Measurements from ENCODE around the gene PLEKHD1. TPM values are rescaled to one million over a fixed set of nuclear protein-coding genes. Genes with fewer than 3 reads are reported as not detected.

The PLEKHD1 gene
- under 1 TPM; 0.15 to 0.19 TPM for total RNA-seq

GRCh38 chr14:69484444-69485314 is at the start of gene PLEKHD1:
PLEKHD1 (plus strand) TSS chr14:69484728; CDS start chr14:69484966, 238 bp downstream.
- Mint-ChIP-seq H3K27ac (no peak within 1 kb of the TSS), H3K4me3 (no peak within 1 kb of the TSS), H3K36me3 (ENCODE audit: low read depth) (no peaks in the 10 kb centered on the region), H3K4me1 (no peaks in the 10 kb centered on the region), H3K27me3 (peaks cover 51% of the 10 kb centered on the region), H3K9me3 (no peaks in the 10 kb centered on the region)
- DNase-seq: no peak
- ChIA-PET CTCF (interaction anchor here (0.6 kb wide), 1 partner anchor 580 kb away, joined by 3 read pairs; no protein-coding TSS in a partner anchor), POLR2A (interaction anchor here (0.6 kb wide), 1 partner anchor 56 kb away, joined by 9 read pairs; no protein-coding TSS in a partner anchor)

- ChIA-PET CTCF (interaction anchor here (0.5 kb wide), 1 partner anchor 266 kb away, joined by 3 read pairs; no protein-coding TSS in a partner anchor), POLR2A (no interaction called here)
- no peaks in the 10 kb centered on the region for H3K9me3 Mint-ChIP-seq
- H3K36me3 Mint-ChIP-seq (ENCODE audit: low read depth): peaks cover 26% of the 10 kb centered on the region
- no peaks in the 10 kb centered on the region for H3K27me3 Mint-ChIP-seq
- DNase-seq: no peak
- H3K4me1 Mint-ChIP-seq: peaks cover 2% of the 10 kb centered on the region
- H3K4me3 Mint-ChIP-seq: no peak overlapping the region
- H3K27ac Mint-ChIP-seq: no peak overlapping the region
Measured at GRCh38 chr14:69439521-69440270, 44.8 kb upstream of the PLEKHD1 start.

GRCh38 chr14:69441948-69442347 is 42.6 kb upstream of the PLEKHD1 start:
- Mint-ChIP-seq H3K27ac (no peak overlapping the region), H3K9me3 (no peaks in the 10 kb centered on the region), H3K4me3 (no peak overlapping the region), H3K36me3 (ENCODE audit: low read depth) (peaks cover 35% of the 10 kb centered on the region), H3K27me3 (no peaks in the 10 kb centered on the region), H3K4me1 (peaks cover 2% of the 10 kb centered on the region)
- DNase-seq: no peak
- CTCF ChIA-PET: no interaction called here
- POLR2A ChIA-PET: no interaction called here

GRCh38 chr14:69443296-69443805 is 41.2 kb upstream of the PLEKHD1 start:
- ChIA-PET POLR2A (no interaction called here), CTCF (no interaction called here)
- no peak overlapping the region for H3K4me3 Mint-ChIP-seq
- peaks cover 2% of the 10 kb centered on the region for H3K4me1 Mint-ChIP-seq
- no peak for DNase-seq
- peaks cover 37% of the 10 kb centered on the region for H3K36me3 Mint-ChIP-seq (ENCODE audit: low read depth)
- H3K27me3 Mint-ChIP-seq: no peaks in the 10 kb centered on the region
- no peak overlapping the region for H3K27ac Mint-ChIP-seq
- H3K9me3 Mint-ChIP-seq: no peaks in the 10 kb centered on the region

GRCh38 chr14:69449216-69449615 is 35.3 kb upstream of the PLEKHD1 start:
- Mint-ChIP-seq H3K4me1 (no peaks in the 10 kb centered on the region), H3K9me3 (no peaks in the 10 kb centered on the region), H3K27ac (no peak overlapping the region), H3K36me3 (ENCODE audit: low read depth) (peaks cover 19% of the 10 kb centered on the region), H3K4me3 (no peak overlapping the region), H3K27me3 (no peaks in the 10 kb centered on the region)
- POLR2A ChIA-PET: no interaction called here
- DNase-seq: no peak
- CTCF ChIA-PET: interaction anchor here (0.6 kb wide), 1 partner anchor 275 kb away, joined by 3 read pairs; no protein-coding TSS in a partner anchor

GRCh38 chr14:69451941-69452340 is 32.6 kb upstream of the PLEKHD1 start:
- Mint-ChIP-seq H3K9me3 (no peaks in the 10 kb centered on the region), H3K4me3 (no peak overlapping the region), H3K27me3 (no peaks in the 10 kb centered on the region), H3K36me3 (ENCODE audit: low read depth) (peaks cover 12% of the 10 kb centered on the region), H3K4me1 (no peaks in the 10 kb centered on the region), H3K27ac (no peak overlapping the region)
- ChIA-PET POLR2A (no interaction called here), CTCF (no interaction called here)
- no peak for DNase-seq

- H3K36me3 Mint-ChIP-seq (ENCODE audit: low read depth): peaks cover 11% of the 10 kb centered on the region
- POLR2A ChIA-PET: no interaction called here
- CTCF ChIA-PET: interaction anchor here (1.0 kb wide), 1 partner anchor 42 kb away, joined by 3 read pairs; no protein-coding TSS in a partner anchor
Measured at GRCh38 chr14:69458350-69458749, 26.2 kb upstream of the PLEKHD1 start.

GRCh38 chr14:69459122-69459521 is 25.4 kb upstream of the PLEKHD1 start:
- H3K27me3 Mint-ChIP-seq: no peaks in the 10 kb centered on the region
- H3K9me3 Mint-ChIP-seq: no peaks in the 10 kb centered on the region
- H3K36me3 Mint-ChIP-seq (ENCODE audit: low read depth): peaks cover 10% of the 10 kb centered on the region
- no peaks in the 10 kb centered on the region for H3K4me1 Mint-ChIP-seq
- DNase-seq: no peak
- no peak overlapping the region for H3K27ac Mint-ChIP-seq
- ChIA-PET CTCF (interaction anchor here (1.0 to 2.1 kb wide), 4 partner anchors 15 to 72 kb away, joined by 3 to 8 read pairs (median 5); no protein-coding TSS in a partner anchor), POLR2A (no interaction called here)
- H3K4me3 Mint-ChIP-seq: no peak overlapping the region

More at GRCh38 chr14:69458350-69458749, 26.2 kb upstream of the PLEKHD1 start:
- Mint-ChIP-seq H3K27ac (no peak overlapping the region), H3K9me3 (no peaks in the 10 kb centered on the region), H3K4me3 (no peak overlapping the region), H3K4me1 (no peaks in the 10 kb centered on the region), H3K27me3 (no peaks in the 10 kb centered on the region)
- no peak for DNase-seq

- DNase-seq: peak; percentile 72
- Mint-ChIP-seq H3K27ac (no peak overlapping the region), H3K4me1 (no peaks in the 10 kb centered on the region), H3K27me3 (no peaks in the 10 kb centered on the region), H3K36me3 (ENCODE audit: low read depth) (peaks cover 10% of the 10 kb centered on the region), H3K9me3 (no peaks in the 10 kb centered on the region), H3K4me3 (no peak overlapping the region)
- CTCF ChIA-PET: interaction anchor here (0.9 to 2.1 kb wide), 7 partner anchors 14 to 267 kb away, joined by 3 to 8 read pairs (median 4); no protein-coding TSS in a partner anchor
- POLR2A ChIA-PET: no interaction called here
Measured at GRCh38 chr14:69460093-69460701, 24.3 kb upstream of the PLEKHD1 start.

- Mint-ChIP-seq H3K27me3 (no peaks in the 10 kb centered on the region), H3K27ac (no peak overlapping the region), H3K4me3 (no peak overlapping the region), H3K9me3 (no peaks in the 10 kb centered on the region), H3K36me3 (ENCODE audit: low read depth) (no peaks in the 10 kb centered on the region), H3K4me1 (no peaks in the 10 kb centered on the region)
- ChIA-PET POLR2A (no interaction called here), CTCF (interaction anchor here (0.6 to 1.5 kb wide), 3 partner anchors 41 to 314 kb away, joined by 3 read pairs; no protein-coding TSS in a partner anchor)
- no peak for DNase-seq
Measured at GRCh38 chr14:69464379-69464778, 20.1 kb upstream of the PLEKHD1 start.

- Mint-ChIP-seq H3K36me3 (ENCODE audit: low read depth) (no peaks in the 10 kb centered on the region), H3K27ac (no peak overlapping the region), H3K4me3 (no peak overlapping the region), H3K27me3 (no peaks in the 10 kb centered on the region), H3K4me1 (no peaks in the 10 kb centered on the region), H3K9me3 (no peaks in the 10 kb centered on the region)
- CTCF ChIA-PET: interaction anchor here (1.1 kb wide), 1 partner anchor 95 kb away, joined by 4 read pairs; no protein-coding TSS in a partner anchor
- POLR2A ChIA-PET: no interaction called here
- no peak for DNase-seq
Measured at GRCh38 chr14:69464829-69465228, 19.7 kb upstream of the PLEKHD1 start.

GRCh38 chr14:69468949-69469348 is 15.6 kb upstream of the PLEKHD1 start:
- no peaks in the 10 kb centered on the region for H3K36me3 Mint-ChIP-seq (ENCODE audit: low read depth)
- ChIA-PET CTCF (interaction anchor here (0.6 kb wide), 1 partner anchor 110 kb away, joined by 4 read pairs; no protein-coding TSS in a partner anchor), POLR2A (no interaction called here)
- DNase-seq: no peak
- no peaks in the 10 kb centered on the region for H3K9me3 Mint-ChIP-seq
- no peak overlapping the region for H3K4me3 Mint-ChIP-seq
- no peak overlapping the region for H3K27ac Mint-ChIP-seq
- no peaks in the 10 kb centered on the region for H3K27me3 Mint-ChIP-seq
- H3K4me1 Mint-ChIP-seq: peaks cover 2% of the 10 kb centered on the region

All from activated CD4-positive, alpha-beta T cell treated with anti-CD3 and anti-CD28 coated beads, Interleukin-2, amount 10 ng/mL, durations not matched to agents 7 days and 5 days (primary cell).